GM18498 (cell line): ENCODE measurements around the gene EPHX1.
"Not testable (repeated sequence)": the region's sequence is repeated elsewhere in the genome, so short reads cannot be mapped to it uniquely, and the experiment has no call there.

Experiments used
- ATAC-seq: cut with Tn5 transposase; IDR thresholded peaks from one replicate; pipeline ENCODE4 v1.9.1; 2021; ENCODE audit warnings: mild to moderate bottlenecking, moderate library complexity; ENCODE audit not compliant: unreplicated experiment

EPHX1 gene

GRCh38 chr1:225815526-225816178 is 5.7 kb downstream of the EPHX1 start:
- no peak for ATAC-seq

DNA sequence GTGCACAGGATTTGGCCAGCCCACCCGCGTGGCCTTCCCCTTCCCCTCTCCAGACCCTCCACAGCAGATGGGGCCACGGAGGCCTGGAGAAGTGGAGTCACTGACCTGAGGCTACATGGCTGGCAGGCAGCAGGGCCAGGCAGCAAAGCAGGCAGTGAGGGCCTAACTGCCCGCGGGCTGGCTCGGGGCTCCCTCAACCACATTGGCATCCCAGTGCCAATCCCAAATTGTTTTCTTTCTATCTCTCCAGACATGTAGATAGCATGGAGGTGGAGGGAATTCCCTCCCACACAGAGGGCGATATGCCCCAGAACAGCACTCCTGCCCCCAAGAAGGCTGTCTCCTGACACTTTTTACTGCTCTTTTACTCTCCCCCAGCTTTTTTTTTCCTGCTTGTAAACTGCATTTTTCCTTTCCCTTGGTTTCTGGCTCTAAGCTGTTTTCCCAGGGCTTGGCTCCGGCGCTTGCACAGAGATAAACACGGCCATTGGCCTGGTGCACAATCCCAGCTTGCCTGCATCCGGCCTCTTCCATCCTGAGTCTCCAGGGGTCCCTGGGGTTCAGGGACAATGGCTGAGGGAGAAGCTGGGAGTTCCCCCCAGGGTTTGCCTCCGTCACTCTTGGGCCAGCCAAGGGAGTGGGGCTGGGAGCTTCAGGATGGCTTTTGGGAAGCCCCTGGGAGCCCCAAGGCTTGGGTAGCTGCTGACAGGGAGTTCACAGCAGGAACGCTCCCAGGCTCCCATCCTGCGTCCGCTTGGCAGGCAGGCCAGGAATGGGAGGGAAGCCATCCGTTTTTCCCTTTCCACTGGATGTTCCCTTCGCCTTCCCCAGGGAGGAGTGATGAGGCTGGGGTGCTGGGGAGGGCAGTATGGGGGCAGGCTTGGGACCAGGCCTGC is 7.0 kb downstream of the EPHX1 start:
- ATAC-seq: no peak

DNA sequence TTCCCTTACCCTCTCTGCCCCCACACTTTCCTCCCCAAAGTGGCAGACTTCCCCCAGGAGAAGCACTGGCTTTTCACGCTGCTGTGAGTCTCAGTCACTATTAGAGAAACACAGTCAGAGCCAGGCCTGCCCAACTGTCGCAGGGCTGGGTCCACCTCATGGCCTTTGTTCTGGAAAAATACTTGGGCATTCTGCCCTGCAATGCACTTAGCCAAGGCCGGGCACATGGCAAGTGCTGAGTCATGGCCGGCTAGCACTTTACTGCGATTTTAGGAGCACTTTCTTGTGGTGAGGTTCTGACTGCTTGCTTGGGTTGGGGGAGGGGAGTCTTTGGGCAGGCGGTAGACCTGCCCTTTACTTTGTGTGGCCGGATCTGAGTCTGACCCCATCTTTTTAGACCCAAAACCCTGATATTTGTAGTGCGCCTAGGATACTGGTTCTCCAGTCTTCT is 7.7 kb downstream of the EPHX1 start:
- ATAC-seq: no peak

GRCh38 chr1:225818229-225818628 is 8.3 kb downstream of the EPHX1 start:
- ATAC-seq: no peak

- ATAC-seq: no peak
Measured at GRCh38 chr1:225819346-225820192, 9.6 kb downstream of the EPHX1 start.

- ATAC-seq: no peak
Measured at GRCh38 chr1:225820522-225821120, 10.7 kb downstream of the EPHX1 start.

GRCh38 chr1:225822655-225823403 is 12.9 kb downstream of the EPHX1 start:
- no peak for ATAC-seq

- ATAC-seq: no peak
Measured at GRCh38 chr1:225823811-225824261, 13.9 kb downstream of the EPHX1 start.

GRCh38 chr1:225824533-225824941 is 14.6 kb downstream of the EPHX1 start:
- ATAC-seq: no peak

- no peak for ATAC-seq
Measured at GRCh38 chr1:225825078-225825477, 15.2 kb downstream of the EPHX1 start.

GRCh38 chr1:225825607-225826007 is 15.7 kb downstream of the EPHX1 start:
- ATAC-seq: no peak

DNA sequence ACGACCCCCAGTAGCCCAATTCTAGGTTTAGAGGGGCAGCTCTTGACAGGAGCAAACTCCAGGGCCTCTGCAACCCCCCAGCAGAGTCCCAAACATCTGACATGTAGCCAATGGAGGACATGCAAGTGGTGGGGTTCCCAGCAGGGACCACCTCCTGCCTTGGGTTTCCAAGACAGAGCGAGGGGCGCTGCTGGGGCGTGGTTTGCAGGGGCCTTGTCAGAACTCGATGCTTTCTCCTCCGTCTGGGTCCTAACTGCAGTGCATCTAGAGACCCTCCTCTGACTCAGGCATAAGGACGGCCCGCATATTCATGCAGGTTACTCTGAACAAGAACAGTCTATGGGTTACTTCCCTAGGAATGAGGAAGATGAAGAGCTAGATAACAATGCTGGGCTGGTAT is 17.2 kb downstream of the EPHX1 start:
- ATAC-seq: no peak

DNA sequence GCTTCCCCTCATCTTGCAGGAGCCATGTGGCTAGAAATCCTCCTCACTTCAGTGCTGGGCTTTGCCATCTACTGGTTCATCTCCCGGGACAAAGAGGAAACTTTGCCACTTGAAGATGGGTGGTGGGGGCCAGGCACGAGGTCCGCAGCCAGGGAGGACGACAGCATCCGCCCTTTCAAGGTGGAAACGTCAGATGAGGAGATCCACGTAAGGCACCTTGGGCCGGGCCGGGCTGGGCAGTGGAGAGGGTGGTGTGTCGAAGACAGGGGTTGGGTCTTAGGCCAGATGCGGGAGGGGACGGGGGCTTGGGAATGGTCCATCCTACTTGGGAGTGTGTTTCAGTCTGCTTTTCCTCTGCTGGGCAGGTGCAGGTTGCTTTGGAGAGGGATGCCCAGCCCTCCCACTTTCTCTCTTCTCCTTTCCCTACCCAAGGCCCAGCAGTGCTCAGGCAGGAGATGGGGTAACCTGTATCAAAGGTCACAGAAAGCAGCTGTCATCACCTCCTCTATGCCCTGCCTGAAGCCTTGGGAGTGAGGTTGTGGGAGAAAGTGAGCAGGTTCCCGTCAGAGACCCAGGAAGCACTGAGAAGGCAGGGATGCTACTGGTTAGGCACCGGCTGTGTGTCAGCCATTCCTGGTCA is 18.9 kb downstream of the EPHX1 start:
- ATAC-seq: no peak

GRCh38 chr1:225830841-225831240 is 20.9 kb downstream of the EPHX1 start:
- ATAC-seq: no peak

- no peak for ATAC-seq
Measured at GRCh38 chr1:225834417-225835329, 24.7 kb downstream of the EPHX1 start.

- no peak for ATAC-seq
Measured at GRCh38 chr1:225835856-225836255, 25.9 kb downstream of the EPHX1 start.

GRCh38 chr1:225836296-225836695 is 26.4 kb downstream of the EPHX1 start:
- not testable (repeated sequence) for ATAC-seq

GRCh38 chr1:225838793-225839192 is 28.9 kb downstream of the EPHX1 start:
- no peak for ATAC-seq

- no peak for ATAC-seq
Measured at GRCh38 chr1:225840223-225840610, 30.3 kb downstream of the EPHX1 start.
